Central memory CD4-positive, alpha-beta T cell (primary cell): ENCODE results near the gene FOXK1.
A peak's percentile ranks its signal among the peaks of the same experiment; 100 is the strongest.
"Not testable (repeated sequence)": the region's sequence is repeated elsewhere in the genome, so short reads cannot be mapped to it uniquely, and the experiment has no call there.

Experiments
- DNase-seq: peaks from one replicate; pipeline ENCODE4 v3.0.0; 2022

Gene FOXK1

DNA sequence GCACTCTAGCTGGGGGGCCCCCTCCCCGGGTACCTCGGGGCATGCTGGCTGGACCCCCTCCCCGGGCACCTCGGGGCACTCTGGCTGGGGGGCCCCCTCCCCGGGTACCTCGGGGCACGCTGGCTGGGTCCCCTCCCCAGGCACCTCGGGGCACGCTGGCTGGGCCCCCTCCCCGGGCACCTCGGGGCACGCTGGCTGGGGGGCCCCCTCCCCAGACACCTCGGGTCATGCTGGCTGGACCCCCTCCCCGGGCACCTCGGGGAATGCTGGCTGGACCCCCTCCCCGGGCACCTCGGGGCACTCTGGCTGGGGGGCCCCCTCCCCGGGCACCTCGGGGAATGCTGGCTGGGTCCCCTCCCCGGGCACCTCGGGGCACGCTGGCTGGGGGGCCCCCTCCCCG, 120.5 kb downstream of the FOXK1 start:
- not testable (repeated sequence) for DNase-seq

DNA sequence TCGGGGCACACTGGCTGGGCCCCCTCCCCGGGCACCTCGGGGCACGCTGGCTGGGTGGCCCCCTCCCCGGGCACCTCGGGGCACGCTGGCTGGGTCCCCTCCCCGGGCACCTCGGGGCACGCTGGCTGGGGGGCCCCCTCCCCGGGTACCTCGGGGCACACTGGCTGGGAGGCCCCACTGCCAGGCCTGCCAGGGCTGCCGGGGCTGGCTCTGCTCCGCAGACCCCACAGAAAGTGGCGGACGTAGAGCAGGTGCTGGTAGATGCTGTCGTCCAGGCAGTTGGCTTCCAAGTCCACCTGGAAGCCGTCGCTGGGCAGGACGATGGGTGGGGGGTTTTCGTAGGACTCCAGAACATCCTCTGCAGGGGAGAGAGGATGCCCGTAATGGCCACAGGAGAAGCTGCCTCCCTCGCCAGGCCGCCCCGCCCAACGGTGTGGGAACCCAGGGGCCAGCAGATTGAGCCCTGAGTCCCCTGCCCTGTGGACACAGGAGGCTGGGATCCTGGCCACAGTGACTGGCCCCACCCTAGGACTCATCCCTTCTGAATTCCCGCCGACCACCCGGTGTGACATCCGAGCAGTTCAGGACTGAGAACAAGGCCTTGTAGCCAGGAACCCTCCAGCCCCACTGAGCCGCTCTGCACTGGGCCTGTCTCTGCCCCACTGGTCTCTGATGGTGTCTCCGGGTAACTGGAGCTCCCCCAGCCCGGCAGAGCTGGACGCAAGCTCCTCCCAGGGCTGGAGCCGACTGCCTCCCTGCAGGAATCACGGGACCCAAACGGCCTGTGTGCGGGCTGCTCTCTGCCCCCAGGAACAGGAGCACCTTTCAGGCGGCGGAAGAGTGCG, 121.5 kb downstream of the FOXK1 start:
- no peak for DNase-seq

DNA sequence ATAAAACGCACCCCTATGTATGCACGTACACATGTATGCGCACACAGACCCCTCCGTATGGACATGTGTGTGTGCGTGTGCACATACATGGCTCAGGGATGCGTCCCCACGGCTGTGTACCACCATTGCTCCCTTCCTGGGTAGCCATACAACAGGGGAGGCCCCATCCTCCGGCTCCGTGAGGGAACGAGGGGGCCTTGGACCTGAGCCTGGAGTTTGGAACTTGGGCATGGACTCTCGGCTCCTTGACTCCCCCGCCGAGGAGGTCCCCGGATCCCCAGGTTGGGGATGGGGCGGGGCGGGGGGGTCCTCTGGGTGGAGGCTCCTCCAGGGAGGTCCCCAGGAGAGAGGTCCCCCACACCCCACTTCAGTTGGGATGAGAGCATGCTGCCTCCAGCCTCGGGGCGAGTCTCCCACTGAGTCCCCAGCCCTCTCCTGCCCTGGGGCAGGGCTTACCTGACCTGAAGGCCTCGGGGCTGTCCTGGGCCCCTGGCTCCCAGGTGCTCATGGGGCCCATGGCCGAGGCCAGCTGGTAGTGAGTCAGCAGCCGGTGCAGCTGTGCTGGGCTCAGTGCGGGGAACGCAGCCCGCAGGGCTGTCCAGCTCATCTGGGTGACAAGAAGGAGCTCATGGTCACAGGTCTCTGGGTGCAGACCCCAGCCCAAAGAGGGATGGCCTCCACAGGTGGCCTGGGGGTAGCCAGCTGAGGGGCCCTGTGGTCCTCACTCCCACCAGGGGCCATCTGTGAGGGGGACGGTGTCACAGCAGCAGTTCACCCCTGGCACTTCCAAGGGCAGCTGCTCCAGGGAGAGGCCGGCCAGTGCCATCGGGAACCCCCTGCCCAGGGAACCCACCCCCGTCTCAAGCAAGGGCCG, 123.3 kb downstream of the FOXK1 start:
- no peak for DNase-seq

DNA sequence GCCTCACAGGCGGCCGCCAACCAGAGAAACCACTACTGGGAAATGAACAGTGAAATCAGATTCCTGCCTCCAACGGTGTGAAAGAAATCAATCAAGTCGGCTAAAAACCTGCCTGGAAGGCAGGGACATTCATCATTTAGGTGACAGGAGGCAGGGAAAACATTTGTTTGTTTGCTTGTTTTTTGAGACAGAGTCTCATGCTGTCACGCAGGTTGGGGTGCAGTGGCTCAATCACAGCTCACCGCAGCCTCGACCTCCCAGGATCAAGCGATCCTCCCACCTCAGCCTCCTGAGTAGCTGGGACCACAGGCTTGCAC, 123.8 kb downstream of the FOXK1 start:
- no peak for DNase-seq

DNA sequence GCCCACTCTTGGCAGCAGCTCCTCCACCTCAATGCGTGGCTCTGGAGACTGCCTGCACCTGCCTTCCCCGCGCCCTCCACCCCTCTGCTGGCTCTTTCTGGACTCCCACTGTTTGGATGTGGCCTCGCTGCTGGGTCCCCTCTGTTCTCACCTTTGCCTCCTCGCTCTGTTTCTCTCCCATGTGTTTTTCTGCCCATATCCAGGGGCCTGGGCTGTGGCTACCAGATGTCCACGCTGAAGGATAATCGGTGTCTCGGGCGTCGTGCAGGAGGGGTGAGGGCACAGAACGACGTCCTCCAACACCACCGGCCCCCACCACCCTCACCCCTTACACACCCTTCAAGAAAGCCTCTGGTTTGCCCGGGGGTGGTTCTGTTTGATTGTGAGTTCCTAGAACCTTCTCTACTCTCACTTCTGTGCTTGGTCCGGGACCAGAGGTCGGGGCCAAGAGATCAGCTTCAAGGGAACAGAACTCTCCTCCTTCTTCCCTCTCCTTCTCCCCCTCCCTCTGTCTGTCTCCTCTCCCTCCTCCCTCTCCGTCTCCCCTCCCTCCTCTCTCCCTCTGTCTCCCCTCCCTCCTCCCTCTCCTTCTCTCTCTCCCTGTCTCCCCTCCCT, 125.0 kb downstream of the FOXK1 start:
- no peak for DNase-seq

DNA sequence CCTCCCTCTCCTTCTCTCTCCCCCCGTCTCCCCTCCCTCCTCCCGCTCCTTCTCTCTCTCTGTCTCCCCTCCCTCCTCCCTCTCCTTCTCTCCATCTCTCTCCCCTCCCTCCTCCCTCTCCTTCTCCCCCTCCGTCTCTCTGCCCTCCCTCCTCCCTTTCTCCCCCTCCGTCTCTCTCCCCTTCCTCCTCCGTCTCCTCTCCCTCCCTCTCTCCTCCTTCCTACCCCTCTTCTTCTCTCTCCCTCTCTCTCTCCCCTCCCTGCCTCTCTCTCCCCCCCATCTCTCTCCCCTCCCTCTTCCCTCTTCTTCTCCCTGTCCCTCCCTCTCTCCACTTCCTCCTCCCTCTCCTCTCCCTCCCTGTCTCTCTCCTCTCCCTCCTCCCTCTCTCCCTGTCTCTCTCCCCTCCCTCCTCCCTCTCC, 125.5 kb downstream of the FOXK1 start:
- no peak for DNase-seq

DNA sequence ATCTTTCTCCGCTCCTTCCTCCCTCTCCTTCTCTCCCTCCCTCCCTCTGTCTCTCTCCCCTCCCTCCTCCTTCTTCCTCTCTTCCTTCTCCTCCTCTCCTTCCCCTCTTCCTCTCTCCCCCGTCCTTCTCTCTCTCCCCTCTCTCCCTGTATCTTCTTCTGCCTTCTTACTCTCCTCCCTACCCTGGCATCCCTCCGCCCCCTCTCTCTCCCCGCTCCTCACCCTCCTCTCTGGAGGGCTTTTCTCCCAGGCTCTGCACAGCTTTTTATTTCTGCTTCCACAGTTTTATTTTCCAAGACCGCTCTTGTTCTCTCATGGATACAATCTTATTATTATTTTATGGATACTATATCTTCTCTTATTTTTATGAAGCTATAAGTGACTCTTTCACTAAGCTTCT, 125.9 kb downstream of the FOXK1 start:
- DNase-seq, result no peak

DNA sequence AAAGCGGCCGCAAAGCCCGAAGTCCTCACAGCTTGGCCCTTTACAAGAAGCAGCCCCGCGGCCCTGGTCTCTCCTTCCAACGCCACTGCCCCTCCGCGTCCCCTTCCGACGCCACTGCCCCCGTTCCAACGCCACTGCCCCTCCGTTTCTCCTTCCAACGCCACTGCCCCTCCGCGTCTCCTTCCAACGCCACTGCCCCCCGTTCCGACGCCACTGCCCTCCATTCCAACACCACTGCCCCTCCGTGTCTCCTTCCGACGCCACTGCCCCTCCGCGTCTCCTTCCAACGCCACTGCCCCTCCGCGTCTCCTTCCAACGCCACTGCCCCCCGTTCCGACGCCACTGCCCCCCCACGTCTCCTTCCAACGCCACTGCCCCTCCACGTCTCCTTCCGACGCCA, 126.5 kb downstream of the FOXK1 start:
- DNase-seq, result no peak

DNA sequence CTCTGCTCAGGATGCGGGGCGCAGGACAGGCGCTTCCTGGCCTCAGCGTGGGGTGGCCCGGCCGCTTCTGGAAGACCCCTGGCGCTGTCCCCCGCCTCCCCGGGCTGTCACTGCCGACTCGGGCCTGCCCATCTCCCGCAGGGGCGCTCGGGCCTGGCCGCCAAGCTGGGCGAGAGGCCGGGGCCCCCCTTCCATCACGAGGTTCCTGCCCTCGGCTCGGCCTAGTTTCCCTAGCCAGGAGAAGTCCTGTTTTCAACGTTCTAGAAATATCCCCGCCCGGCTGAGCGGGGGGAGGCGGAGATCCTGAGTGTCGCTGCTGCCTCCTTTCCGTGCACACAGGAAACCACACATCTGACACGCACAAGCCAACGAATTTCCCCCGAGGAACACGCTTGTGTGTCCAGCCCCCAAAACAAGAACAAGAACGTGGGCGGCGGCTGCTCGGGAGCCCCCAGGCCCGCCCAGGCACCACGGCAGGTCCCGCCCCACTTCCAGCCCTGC, 127.0 kb downstream of the FOXK1 start:
- DNase-seq, result peak; percentile 25

DNA sequence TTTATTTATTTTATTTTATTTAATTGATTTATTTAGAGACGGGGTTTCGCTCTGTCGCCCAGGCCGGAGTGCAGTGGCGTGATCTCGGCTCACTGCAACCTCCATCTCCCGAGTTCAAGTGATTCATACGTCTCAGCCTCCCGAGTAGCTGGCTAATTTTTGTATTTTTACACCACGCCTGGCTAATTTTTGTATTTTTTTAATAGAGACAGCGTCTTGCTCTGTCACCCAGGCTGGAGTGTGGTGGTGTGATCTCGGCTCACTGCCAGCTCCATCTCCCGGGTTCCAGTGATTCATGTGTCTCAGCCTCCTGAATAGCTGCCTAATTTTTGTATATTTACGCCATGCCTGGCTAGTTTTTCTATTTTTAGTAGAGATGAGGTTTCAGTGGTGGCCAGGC, 127.6 kb downstream of the FOXK1 start:
- no peak for DNase-seq

DNA sequence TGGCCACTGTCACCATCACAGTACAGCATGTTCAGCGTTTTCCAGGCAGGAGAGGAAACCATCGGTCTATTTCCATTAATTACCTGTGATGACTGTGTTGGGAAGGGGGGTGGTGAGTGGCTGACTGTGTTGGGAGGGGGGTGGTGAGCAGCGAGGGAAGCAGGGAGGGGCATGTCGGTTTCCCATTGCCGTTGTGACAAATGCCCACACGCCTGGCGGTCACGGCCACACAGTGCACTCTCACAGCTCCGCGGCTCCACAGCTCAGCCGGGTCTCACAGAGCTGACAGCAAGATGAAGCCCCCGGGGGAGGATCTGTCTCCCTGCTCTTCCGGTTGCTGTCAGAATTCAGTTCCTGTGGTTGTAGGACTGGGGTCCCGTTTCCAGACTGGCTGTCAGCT, 132.3 kb downstream of the FOXK1 start:
- no peak for DNase-seq

DNA sequence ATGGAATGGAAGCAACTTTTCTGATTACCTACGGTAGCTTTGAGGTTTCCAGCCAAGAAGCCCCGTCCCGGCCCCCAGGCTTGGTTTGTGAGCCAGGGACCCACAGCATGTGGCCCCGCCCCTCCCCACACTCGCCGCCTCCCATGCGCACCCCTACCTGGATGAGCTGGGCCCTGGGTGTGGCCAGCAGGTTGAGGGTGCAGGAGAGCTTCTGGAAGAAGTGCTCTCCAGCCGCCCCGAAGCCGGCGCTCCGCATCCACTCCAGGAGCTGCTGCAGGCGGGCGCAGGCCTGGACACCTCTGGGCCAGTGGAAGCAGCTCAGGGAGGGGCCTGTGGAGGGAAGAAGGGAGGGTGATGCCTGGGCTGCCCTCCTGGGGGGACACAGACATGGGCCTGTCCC, 133.0 kb downstream of the FOXK1 start:
- no peak for DNase-seq

DNA sequence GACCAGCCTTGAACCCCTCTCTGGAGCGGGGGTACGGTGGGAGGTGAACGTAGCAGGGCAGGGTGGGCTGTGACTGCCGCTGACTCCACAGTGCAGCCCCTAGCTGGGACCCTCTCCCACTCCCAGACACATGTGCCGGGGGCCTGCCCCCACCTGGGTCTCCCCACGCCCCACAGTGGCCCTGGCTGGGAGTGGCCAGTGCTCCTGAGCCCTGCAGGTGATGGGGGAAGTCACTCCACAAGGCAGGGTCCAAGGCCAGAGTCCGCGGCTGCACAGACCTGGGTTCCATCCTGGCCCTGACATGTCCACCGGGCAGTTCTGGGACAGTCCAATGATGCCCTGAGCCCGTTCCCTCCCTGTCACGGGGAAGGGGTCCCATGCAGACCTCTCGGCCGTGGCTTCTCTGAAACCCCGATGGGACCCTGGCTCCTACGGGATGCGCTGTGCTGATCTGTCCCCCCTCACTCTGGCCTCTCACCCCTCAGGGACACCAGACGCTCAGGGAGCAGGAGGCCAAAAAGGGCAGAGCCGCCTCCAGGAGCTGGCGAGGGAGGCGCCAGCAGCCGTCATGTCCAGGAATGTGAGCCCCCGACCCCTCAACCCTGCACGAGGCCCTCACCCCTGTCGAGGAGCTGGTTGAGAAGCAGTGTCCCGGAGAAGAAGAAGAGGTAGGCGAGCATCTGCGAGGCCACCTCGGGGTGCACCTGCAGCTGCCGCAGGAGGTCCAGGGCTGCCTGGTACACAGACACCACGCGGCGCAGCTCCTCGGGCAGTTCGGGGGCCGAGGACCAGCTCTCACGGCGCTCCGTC, 133.7 kb downstream of the FOXK1 start:
- no peak for DNase-seq

DNA sequence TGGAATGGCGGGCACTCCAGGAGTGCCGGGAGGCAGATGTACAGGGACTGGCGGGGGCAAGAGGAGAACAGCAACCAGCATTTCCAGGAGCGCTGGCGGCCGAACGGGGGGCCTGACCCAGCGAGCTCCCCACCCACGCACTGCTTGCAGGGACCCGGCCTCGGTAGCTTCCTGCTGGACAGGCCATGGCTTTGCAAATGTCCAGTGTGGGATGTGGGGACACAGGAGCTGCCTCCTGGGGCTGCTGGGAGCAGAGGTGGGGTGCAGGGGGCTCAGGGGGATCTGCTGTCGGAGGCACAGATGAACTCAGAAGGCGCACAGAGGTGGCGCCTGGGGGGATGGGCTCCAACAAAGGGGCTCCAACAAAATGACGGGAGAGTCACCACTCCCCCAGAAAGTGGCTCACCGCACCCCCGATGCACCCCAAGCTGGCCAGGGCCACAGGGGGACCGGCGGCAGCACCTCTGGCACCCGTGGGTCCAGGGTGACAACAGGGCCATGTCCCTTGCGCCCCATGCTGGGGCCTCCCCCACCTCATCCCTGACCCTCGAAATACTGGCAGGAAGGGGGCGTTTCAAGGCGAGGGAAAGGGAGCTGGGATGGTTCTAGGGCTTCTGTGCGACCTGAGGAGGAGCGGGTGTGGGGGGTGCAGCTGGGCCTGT, 134.5 kb downstream of the FOXK1 start:
- DNase-seq, result no peak

DNA sequence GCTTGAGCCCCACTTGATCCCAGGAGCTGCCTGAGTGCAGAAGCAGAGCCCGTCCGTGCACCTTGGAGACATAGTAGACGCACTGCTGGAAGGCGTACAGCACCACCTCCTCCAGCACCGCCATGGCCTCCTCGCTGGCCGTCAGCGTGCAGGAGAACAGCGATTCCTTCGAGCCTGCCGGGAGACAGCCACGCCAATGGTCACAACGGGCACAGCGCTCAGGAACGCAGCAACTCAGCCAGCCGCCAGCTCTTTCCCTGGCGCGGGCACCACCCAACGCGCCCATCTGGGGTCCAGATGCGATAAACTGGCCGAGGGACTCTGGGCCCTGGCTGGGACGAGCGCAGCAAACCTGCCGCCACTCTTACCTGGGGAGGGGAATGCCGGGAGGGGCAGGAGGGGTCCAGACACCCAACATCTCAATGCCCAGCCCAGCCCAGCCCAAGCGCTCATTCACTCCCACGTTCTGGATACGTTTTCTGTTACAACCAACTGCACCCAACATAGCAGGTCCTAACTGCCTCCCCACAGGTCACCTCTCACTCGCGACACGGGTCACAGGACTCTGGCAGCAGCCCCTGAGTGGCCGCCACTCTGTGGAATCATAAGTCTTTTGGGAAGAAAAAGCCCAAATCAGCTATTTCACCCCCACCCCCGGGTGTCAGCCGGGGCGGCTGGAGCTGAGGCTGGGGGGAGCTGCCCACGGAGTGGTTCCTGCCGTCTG, 135.2 kb downstream of the FOXK1 start:
- DNase-seq, result no peak

DNA sequence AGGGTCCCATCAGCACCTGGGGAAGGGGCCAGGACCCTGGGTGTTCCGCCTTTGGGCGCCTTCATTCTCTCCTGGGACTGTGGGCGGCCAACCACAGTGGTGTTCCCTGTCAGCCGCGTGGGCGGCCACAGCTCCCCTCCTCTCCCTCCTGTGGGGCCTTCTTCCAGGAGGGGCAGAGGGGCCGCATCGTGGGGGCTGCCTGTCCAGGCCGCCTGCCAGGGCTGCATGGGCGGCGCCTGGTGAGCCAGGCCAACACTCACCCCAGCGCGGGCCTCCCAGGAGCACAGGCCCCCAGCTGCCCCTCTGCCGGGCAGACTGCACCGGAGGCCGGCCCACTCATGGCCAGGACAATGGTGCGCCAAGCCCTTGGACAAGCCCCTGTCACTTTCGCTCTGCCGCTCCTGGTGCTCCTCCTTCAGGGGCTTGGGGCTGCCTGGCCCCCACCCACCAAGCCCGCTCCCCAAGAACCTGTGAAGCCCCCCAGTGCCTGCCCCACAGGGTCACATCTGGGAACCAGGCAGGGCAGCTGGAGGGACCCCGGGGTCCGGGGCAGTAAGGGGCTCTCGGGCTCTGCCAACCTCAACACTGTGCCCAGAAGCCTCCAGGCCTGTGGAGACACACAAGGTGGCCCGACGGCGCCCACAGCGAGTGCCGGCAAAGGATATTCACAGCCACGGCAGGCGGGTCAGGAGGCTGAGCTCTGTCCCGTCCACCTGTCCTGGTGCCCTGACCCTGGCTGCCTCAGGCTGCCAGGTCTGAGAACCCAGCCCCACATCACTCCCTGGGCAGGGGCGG, 136.1 kb downstream of the FOXK1 start:
- DNase-seq, result no peak

DNA sequence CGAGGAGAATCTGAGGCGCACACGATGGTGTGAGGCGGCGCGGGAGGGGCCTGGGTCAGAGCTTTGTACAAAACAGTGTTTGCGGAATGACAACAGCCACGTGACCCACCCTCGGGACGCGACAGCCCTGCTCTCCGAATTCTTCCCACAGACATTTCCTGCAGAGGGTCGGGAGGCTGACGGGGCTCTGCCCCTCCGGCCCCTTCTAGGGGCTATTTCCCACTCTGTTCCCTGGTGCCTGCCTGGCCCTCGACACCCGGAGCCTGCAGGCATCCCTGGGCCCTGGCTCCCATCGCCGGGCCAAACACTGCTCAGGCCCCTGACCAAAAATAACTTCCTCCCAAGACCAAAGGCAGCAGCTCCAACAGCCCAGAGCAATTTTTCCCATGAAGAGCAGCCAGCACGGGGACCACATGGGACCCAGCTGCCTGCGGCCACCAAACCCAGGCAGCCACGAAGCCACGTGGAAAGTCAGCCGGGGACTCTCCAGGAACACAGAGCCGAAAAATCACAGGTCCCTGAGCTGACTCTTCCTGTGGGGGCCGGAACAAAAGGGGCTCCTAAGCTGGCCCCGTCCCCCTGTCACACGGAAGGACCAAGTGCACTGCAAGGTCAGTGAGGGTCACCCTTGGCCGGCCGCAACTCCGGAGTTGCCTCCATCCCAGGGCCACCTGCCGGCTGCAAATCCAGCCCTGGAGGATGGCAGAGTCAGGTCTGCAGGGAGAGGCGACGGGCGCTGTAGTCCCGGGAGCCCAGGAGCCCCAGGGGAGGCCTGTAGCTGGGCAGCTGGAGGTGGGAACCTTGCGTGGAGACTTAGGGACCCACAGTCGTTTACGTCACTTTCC, 137.7 kb downstream of the FOXK1 start:
- no peak for DNase-seq

DNA sequence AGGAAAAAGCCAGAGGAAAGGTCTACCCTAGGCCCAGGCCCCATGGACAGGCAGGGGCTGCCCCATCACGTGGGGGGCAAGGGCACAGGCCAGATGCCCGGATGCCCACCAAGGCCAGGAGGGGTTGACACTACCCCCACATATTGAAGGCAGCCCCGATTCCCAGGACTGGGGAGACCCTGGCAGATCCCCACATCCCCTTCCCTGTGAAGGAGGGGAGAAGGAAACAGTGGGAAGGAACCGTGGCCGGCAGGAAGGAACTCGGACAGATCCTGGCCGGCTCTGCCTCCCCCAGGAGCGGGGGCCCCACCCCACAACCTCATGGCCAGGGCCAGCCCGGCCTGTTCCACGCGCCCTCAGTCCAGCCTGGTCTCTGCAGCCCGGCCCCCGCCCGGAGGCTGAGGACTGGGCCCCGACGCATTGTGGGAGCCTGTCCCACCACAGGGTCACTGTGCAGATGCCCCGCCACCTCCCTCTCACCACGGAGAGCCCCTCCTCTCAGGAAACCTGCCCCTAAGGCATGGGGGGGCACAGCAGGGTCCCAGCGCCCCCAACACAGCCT, 138.4 kb downstream of the FOXK1 start:
- no peak for DNase-seq
